Kasumi-1 (cell line): ENCODE data around the gene VAMP1.
A peak's percentile ranks its signal among the peaks of the same experiment; 100 is the strongest.

Experiments
- DNase-seq, 2 experiments: peaks; one replicate each; lab custom pipeline; 2025; lab: John Stamatoyannopoulos, UW

Gene VAMP1

DNA sequence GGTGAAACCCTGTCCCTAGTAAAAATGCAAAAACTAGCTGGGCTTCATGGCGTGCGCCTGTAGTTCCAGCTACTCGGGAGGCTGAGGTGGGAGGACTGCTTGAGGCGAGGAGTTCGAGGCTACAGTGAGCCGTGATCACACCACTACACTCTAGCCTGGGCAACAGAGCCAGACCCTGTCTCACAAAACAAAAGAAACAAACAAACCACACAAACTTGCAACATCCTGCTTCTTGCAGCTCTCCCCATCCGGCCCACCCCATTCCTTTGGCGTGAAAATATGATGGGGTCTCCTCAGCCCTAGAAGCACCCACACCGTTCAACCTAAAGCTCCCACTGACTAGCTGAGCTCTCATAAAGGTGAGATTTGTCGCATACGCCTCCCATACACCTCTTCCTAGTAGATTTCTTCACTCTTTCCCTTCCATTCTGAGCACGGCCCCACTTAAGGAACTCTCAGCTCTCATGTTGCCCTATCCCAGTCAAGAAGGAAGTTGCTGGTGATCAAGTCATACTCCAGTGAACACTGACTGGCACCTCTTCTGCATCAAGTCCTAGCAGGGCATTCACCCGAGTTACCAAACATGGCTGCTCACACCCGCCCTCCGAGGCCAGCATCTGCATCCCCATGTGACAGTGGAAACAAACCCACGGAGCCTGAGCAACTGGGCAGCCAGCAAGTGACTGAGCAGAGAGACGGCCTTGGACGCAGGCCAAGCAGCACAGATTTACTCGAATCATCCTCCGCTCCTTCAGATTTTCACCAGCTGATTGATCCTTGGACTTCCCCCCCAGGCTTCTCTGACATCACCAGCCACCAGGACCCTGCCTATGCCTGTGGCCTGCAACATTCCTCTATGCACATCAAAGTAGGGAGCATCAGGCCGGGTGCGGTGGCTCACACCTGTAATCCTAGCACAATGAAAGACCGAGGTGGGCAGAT is 44.6 kb downstream of the VAMP1 start:
- no peak for DNase-seq

DNA sequence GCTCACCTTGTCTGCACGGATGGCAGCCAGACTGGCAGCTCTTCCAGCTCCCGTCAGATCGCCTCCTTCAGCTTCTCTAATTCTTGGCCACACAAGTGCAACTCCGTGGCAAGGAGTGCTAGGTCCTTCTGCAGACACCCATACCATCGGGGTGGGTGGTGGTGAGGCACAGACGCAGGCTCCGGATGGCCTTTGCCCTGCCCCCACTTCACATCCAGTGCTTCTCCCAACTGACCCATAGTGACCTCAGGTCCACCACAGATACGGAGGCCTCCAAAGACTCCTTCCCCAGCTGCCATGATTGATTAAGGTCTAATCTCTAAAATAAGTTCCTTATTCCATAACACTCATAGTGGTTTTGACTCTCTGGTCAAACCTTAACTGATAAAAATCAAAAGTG is 45.6 kb downstream of the VAMP1 start:
- DNase-seq = no peak

DNA sequence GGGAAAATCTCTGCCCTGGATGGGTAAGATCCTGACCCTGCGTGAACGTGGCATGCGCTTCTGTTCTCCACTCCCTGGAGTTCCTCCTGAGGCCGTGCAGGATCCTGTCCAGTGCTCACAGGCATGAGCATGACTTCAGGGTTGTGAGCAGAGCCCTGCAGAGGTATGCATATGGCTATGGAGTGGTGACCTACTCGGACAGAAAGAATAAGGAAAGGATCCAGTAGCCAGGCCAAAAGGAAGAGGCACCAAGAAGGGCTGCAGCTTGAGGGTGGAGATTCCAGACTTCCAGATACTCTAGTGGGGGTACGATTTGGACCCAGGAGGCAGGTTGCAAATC is 46.5 kb downstream of the VAMP1 start:
- DNase-seq = no peak

DNA sequence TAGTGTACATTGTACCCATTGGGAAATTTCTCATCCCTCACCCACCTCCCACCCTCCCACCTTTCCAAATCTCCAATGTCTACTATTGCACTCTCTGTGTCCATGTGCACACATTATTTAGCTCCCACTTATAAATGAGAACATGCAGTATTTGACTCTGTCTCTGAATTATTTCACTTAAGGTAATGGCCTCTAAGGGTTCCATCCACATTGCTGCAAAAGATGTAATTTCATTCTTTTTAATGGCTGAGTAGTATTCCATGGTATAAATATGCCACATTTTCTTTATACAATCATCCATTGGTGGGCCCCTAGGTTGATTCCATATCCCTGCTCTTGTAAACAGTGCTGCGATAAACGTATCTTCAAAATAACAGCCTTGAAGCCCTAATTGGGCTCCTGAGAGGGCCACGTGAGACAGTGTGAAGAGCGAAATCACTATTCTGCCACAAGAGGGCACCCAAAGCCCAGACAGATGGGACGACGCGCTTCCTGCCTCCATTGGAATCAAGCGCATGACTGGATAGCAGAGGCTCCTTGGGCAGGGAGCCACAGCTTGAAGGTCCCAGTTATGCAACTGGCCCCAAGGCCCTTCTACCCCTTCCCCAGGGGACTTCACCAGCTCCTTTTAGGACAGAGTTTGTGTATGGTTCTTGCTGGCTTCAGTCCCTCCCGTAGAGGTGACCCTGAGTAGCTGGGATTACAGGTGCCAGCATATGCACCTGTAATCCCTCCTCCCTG is 47.0 kb downstream of the VAMP1 start:
- DNase-seq = peak; percentile 71 to 74

DNA sequence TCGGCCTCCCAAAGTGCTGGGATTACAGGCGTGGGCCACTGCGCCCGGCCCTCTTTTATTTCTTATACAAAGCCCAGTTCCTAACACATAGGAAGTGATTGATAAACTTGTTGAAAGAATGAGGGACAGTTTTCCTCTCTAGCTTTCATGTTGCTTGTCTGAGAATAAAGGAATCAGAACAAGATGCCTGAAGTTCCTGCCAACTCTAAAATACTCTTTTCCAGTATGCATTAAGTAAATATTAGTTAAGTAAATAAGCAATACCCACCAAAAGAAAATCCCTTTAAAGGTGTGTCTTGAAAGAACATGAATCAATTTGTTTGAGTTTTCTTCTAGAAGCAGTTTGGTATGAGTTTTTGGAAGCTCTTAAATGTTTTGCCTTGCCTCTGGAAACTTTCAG is 50.1 kb downstream of the VAMP1 start:
- no peak for DNase-seq

DNA sequence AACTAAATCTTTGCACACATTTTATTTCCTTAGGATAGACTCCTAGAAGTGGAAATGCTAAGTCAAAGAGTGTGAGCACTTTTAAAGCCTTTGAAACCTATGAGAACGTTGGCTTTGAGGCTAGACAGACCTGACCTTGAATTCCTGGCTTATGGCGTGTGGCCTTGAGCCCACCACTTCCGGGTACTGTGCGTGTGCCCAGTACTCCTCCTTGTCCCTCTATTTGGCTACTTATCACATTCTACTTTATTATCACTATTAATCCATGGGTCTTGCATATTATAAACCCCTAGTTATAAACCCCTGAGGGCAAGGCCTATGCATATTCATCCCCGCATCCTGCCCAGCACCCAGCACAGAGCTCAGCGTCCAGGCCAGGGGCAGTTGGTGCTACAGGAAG is 51.7 kb downstream of the VAMP1 start:
- DNase-seq = no peak

DNA sequence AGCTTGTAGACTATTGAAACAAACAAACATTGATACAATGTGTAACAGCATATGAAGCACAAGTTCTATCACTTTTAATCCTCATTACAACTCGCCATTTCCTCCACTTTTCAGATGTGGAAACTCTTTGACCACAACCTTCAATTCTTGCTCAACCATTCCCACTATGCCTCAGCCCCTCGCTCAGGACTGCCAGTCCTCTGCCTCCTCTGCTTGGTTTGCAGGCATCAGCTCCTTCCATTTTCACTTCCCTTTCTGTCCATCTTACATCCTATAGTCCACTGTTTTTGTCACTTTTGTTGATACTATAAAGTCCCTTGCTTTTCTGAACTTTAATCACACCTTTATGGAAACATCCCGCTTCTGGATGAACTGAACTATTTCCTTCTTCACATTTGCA is 53.9 kb downstream of the VAMP1 start:
- peak; percentile 5 to 16 for DNase-seq
